Dedifferentiated amniotic fluid mesenchymal stem cell (primary cell): Measurements from ENCODE around the gene FNDC10.

Experiments used
- DNase-seq: peaks from one replicate; pipeline ENCODE4 v3.0.0-alpha.2; 2016; ENCODE audit errors: extremely low spot score

Gene FNDC10

GRCh38 chr1:1548591-1548990 is 51.3 kb downstream of the FNDC10 start:
- DNase-seq = no peak
